Neutrophil (primary cell): Measurements from ENCODE around the gene AKAP8.
"Not testable (repeated sequence)": the region's sequence is repeated elsewhere in the genome, so short reads cannot be mapped to it uniquely, and the experiment has no call there.

ENCODE experiments used
- H3K27ac ChIP-seq: fragments of 200-600 bp; sonication (generic); 2 replicates; pipeline ENCODE4 v1.5.1; 2016; ENCODE audit warnings: mild to moderate bottlenecking, moderate library complexity
- H3K27me3 ChIP-seq: fragments of 200-600 bp; sonication (generic); 2 replicates; pipeline ENCODE4 v1.6.0; 2016; ENCODE audit warnings: mild to moderate bottlenecking
- H3K36me3 ChIP-seq: fragments of 200-600 bp; sonication (generic); 2 replicates; pipeline ENCODE4 v1.5.1; 2017
- H3K4me1 ChIP-seq, 2 experiments: fragments of 200-600 bp in 1 of 2; sonication (generic) in 1 of 2; 1 replicate in 1 of 2; 2 replicates in 1 of 2; pipeline versions ENCODE4 v1.5.1 to v1.6.1; 2013 to 2016; ENCODE audit warnings: low read depth in 1 of 2, low read length in 1 of 2, mild to moderate bottlenecking in 1 of 2, moderate library complexity in 1 of 2; ENCODE audit not compliant: control insufficient read depth in 1 of 2, insufficient read depth in 1 of 2
- H3K4me3 ChIP-seq, 2 experiments: fragments of 200-600 bp in 1 of 2; sonication (generic) in 1 of 2; 1 replicate in 1 of 2; 2 replicates in 1 of 2; pipeline ENCODE4 v1.5.1; 2013 to 2016; ENCODE audit warnings: low read depth in 1 of 2, low read length in 1 of 2, mild to moderate bottlenecking in 1 of 2, moderate library complexity in 1 of 2
- H3K9me3 ChIP-seq: fragments of 200-600 bp; sonication (generic); 2 replicates; pipeline ENCODE4 v1.5.1; 2016
- CTCF ChIP-seq: fragments of 200-600 bp; sonication (generic); IDR thresholded peaks from 2 replicates; pipeline ENCODE4 v1.5.1; 2016; ENCODE audit warnings: antibody characterized with exemption

Gene AKAP8

GRCh38 chr19:15412832-15413231 is 33.2 kb upstream of the AKAP8 start:
- H3K36me3 ChIP-seq = peaks cover 28% of the 10 kb centered on the region
- H3K4me1 ChIP-seq = peaks cover 10 to 14% of the 10 kb centered on the region in 2 experiments
- H3K9me3 ChIP-seq = no peaks in the 10 kb centered on the region
- no peak overlapping the region for H3K27ac ChIP-seq
- H3K4me3 ChIP-seq = no peak overlapping the region
- no peak for TF ChIP-seq CTCF
- no peaks in the 10 kb centered on the region for H3K27me3 ChIP-seq

GRCh38 chr19:15411351-15411750 is 31.8 kb upstream of the AKAP8 start:
- H3K36me3 ChIP-seq = peaks cover 28% of the 10 kb centered on the region
- not testable (repeated sequence) for H3K27me3 ChIP-seq, H3K4me3 ChIP-seq, H3K4me1 ChIP-seq, H3K27ac ChIP-seq, H3K9me3 ChIP-seq

GRCh38 chr19:15404780-15405211 is 25.2 kb upstream of the AKAP8 start:
- TF ChIP-seq CTCF = no peak
- Histone ChIP-seq H3K27ac (no peak overlapping the region), H3K36me3 (peaks cover 61% of the 10 kb centered on the region), H3K27me3 (no peaks in the 10 kb centered on the region), H3K4me1 (no peaks in the 10 kb centered on the region), H3K4me3 (no peak overlapping the region), H3K9me3 (no peaks in the 10 kb centered on the region)

- Histone ChIP-seq H3K9me3 (no peaks in the 10 kb centered on the region), H3K27me3 (no peaks in the 10 kb centered on the region), H3K36me3 (peaks cover 61% of the 10 kb centered on the region), H3K4me3 (no peak overlapping the region), H3K4me1 (no peaks in the 10 kb centered on the region), H3K27ac (no peak overlapping the region)
- no peak for TF ChIP-seq CTCF
Measured at GRCh38 chr19:15404097-15404779, 24.7 kb upstream of the AKAP8 start.

- no peak overlapping the region for H3K4me3 ChIP-seq
- H3K27ac ChIP-seq = no peak overlapping the region
Measured at GRCh38 chr19:15403151-15403531, 23.6 kb upstream of the AKAP8 start.

More at GRCh38 chr19:15403151-15403531, 23.6 kb upstream of the AKAP8 start:
- H3K4me1 ChIP-seq = no peaks in the 10 kb centered on the region
- no peaks in the 10 kb centered on the region for H3K27me3 ChIP-seq
- no peaks in the 10 kb centered on the region for H3K9me3 ChIP-seq
- no peak for TF ChIP-seq CTCF
- peaks cover 68% of the 10 kb centered on the region for H3K36me3 ChIP-seq
